Measurements from ENCODE around the gene METTL22. TPM values are rescaled to one million over a fixed set of nuclear protein-coding genes. Genes with fewer than 3 reads are reported as not detected.

Gene METTL22
- total and polyA plus RNA-seq, 10 of the 15 experiments (the other 5 are each of a cell fraction or from before 2014, with no cell fraction given) = 6.4 to 34.7 (median 18.8) TPM

GRCh38 chr16:8648877-8649276, 27.4 kb downstream of the METTL22 start:
- ChIA-PET RAD21 (ENCODE audit: unreplicated experiment) (no interaction called here), SMC1A (ENCODE audit: uncharacterized antibody, unreplicated experiment) (no interaction called here), CTCF (no interaction called here), POLR2A (no interaction called here)
- Histone ChIP-seq H3K79me2 (ENCODE audit: control insufficient read depth, insufficient read depth, low read length) (no peaks in the 10 kb centered on the region), H2AFZ (ENCODE audit: control insufficient read depth, low read depth, low read length) (no peak overlapping the region), H3K27ac (ENCODE audit: control insufficient read depth, insufficient read depth) (no peak overlapping the region), H3K27me3 (replicated peaks in 1 of 2; ENCODE audit: control insufficient read depth in 2 of 2, insufficient read depth in 2 of 2, low read length in 1 of 2) (no peaks in the 10 kb centered on the region), H3K4me2 (ENCODE audit: control insufficient read depth, insufficient read depth) (no peak overlapping the region), H3K9ac (ENCODE audit: control insufficient read depth, insufficient read depth, low read length) (no peak overlapping the region), H3K36me3 (ENCODE audit: control insufficient read depth in 2 of 2, insufficient read depth in 2 of 2, low read length in 1 of 2) (peaks cover 8 to 9% of the 10 kb centered on the region in 2 experiments), H3K9me3 (replicated peaks; ENCODE audit: control insufficient read depth, insufficient read depth, low read length) (peaks cover under 1% of the 10 kb centered on the region; the same call in 2 of the 3 replicates), H3K4me1 (ENCODE audit: control insufficient read depth, insufficient read depth, low read length) (no peaks in the 10 kb centered on the region), H3K4me3 (no peak overlapping the region), H4K20me1 (ENCODE audit: control insufficient read depth, insufficient read depth) (no peaks in the 10 kb centered on the region)
- 100% methylated on average over 4 of the region's 4 CpGs for WGBS (ENCODE audit: insufficient coverage, insufficient replicate concordance, low lambda C conversion rate, missing lambda C conversion rate)
- ATAC-seq (no peak), DNase-seq (ENCODE audit: low read depth, low spot score) (no peak), FAIRE-seq (no peak)
- no TSS peak for BruUV-seq (replicated peaks)
- in situ Hi-C loops (cut with MboI) (no loop called here), intact Hi-C loops (cut with micrococcal nuclease; ENCODE audit: unreplicated experiment) (no loop called here)
- TF ChIP-seq E4F1 (IDR thresholded peaks at IDR 0.05; ENCODE audit: borderline replicate concordance, partially characterized antibody) (no peak), SUZ12 (IDR thresholded peaks at IDR 0.05; ENCODE audit: unreplicated experiment) (no peak), BRCA1 (IDR thresholded peaks at IDR 0.05; ENCODE audit: low read depth, low read length) (no peak)

DNA sequence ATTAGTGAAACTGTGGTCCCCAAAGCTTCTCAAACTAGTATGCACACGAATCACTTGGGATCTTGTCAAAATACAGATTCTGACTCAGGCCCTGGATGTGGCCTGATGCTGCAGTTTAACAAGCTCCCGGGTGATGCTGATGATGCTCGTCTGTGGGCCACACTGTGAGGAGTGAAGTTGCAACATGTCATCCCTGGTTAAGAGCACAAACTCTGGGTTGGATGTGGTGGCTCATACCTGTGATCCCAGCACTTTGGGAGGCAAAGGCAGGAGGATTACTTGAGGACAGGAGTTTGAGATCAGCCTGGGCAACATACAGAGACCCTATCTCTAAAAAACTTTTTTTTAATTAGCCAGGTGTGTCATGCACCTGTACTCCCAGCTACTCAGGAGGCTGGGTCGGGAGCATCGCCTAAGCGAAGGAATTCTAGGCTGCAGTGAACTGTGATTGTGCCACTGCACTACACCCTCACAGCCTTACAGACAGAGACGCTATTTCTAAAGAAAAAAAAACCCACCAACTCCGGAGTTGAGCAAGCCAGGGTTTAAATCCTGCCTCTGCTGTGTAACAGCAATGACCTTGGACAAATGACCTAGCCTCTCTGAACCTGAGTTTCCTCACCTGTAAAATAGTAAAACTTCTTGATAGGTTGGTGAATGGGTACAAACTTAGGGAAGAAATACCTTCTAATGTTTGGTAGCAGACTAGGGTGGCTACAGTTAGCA, 28.5 kb downstream of the METTL22 start:
- POLR2A ChIA-PET = no interaction called here
- H3K36me3 ChIP-seq (ENCODE audit: control insufficient read depth in 2 of 2, insufficient read depth in 2 of 2, low read length in 1 of 2) = peaks cover 5 to 6% of the 10 kb centered on the region in 2 experiments
- DNase-seq (ENCODE audit: low read depth, low spot score) (no peak), ATAC-seq (no peak), FAIRE-seq (no peak)
- no TSS peak for BruUV-seq (replicated peaks)
- RAD21 ChIA-PET (ENCODE audit: unreplicated experiment) = no interaction called here
- H3K4me3 ChIP-seq = no peak overlapping the region
- H2AFZ ChIP-seq (ENCODE audit: control insufficient read depth, low read depth, low read length) = no peak overlapping the region
- H3K27ac ChIP-seq (ENCODE audit: control insufficient read depth, insufficient read depth) = no peak overlapping the region
- H3K79me2 ChIP-seq (ENCODE audit: control insufficient read depth, insufficient read depth, low read length) = no peaks in the 10 kb centered on the region
- in situ Hi-C loops (cut with MboI) = no loop called here
- intact Hi-C loops (cut with micrococcal nuclease; ENCODE audit: unreplicated experiment) = no loop called here
- H3K4me1 ChIP-seq (ENCODE audit: control insufficient read depth, insufficient read depth, low read length) = peaks cover 2% of the 10 kb centered on the region; the same call in 1 of the 2 replicates
- H3K9me3 ChIP-seq (replicated peaks; ENCODE audit: control insufficient read depth, insufficient read depth, low read length) = peaks cover 6% of the 10 kb centered on the region; the same call in 2 of the 3 replicates
- H3K9ac ChIP-seq (ENCODE audit: control insufficient read depth, insufficient read depth, low read length) = no peak overlapping the region
- H3K27me3 ChIP-seq (replicated peaks in 1 of 2; ENCODE audit: control insufficient read depth in 2 of 2, insufficient read depth in 2 of 2, low read length in 1 of 2) = no peaks in the 10 kb centered on the region
- no peak overlapping the region for H3K4me2 ChIP-seq (ENCODE audit: control insufficient read depth, insufficient read depth)
- H4K20me1 ChIP-seq (ENCODE audit: control insufficient read depth, insufficient read depth) = no peaks in the 10 kb centered on the region
- CTCF ChIA-PET = no interaction called here
- SMC1A ChIA-PET (ENCODE audit: uncharacterized antibody, unreplicated experiment) = no interaction called here
- WGBS (ENCODE audit: insufficient coverage, insufficient replicate concordance, low lambda C conversion rate, missing lambda C conversion rate) = 85% methylated on average over 8 of the region's 8 CpGs
- no peak for TF ChIP-seq MYB (IDR thresholded peaks at IDR 0.05; ENCODE audit: borderline replicate concordance, low read depth, low read length)
- TF ChIP-seq CHD1 (IDR thresholded peaks at IDR 0.05; ENCODE audit: low read depth, low read length) = no peak
- no peak for TF ChIP-seq SREBF1 (IDR thresholded peaks at IDR 0.05; ENCODE audit: low read length)
- TF ChIP-seq RB1 (IDR thresholded peaks at IDR 0.05; ENCODE audit: borderline replicate concordance) = no peak
- TF ChIP-seq BACH1 (IDR thresholded peaks at IDR 0.05; ENCODE audit: borderline replicate concordance) = no peak
- TF ChIP-seq, protein P1, sequence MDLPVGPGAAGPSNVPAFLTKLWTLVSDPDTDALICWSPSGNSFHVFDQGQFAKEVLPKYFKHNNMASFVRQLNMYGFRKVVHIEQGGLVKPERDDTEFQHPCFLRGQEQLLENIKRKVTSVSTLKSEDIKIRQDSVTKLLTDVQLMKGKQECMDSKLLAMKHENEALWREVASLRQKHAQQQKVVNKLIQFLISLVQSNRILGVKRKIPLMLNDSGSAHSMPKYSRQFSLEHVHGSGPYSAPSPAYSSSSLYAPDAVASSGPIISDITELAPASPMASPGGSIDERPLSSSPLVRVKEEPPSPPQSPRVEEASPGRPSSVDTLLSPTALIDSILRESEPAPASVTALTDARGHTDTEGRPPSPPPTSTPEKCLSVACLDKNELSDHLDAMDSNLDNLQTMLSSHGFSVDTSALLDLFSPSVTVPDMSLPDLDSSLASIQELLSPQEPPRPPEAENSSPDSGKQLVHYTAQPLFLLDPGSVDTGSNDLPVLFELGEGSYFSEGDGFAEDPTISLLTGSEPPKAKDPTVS (IDR thresholded peaks at IDR 0.05; ENCODE audit: low read depth, low read length) = no peak
- no peak for TF ChIP-seq GATAD2B (conservative IDR thresholded peaks at IDR 0.05; ENCODE audit: low read depth)
- no peak for TF ChIP-seq HCFC1 (IDR thresholded peaks at IDR 0.05; ENCODE audit: low read length)
- TF ChIP-seq, protein P2, sequence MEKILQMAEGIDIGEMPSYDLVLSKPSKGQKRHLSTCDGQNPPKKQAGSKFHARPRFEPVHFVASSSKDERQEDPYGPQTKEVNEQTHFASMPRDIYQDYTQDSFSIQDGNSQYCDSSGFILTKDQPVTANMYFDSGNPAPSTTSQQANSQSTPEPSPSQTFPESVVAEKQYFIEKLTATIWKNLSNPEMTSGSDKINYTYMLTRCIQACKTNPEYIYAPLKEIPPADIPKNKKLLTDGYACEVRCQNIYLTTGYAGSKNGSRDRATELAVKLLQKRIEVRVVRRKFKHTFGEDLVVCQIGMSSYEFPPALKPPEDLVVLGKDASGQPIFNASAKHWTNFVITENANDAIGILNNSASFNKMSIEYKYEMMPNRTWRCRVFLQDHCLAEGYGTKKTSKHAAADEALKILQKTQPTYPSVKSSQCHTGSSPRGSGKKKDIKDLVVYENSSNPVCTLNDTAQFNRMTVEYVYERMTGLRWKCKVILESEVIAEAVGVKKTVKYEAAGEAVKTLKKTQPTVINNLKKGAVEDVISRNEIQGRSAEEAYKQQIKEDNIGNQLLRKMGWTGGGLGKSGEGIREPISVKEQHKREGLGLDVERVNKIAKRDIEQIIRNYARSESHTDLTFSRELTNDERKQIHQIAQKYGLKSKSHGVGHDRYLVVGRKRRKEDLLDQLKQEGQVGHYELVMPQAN (conservative IDR thresholded peaks at IDR 0.05) = no peak

Data from GM12878 (cell line).